Left lung (tissue), 14 donors: Measurements from ENCODE around the gene NTN4. TPM values are rescaled to one million over a fixed set of nuclear protein-coding genes. Genes with fewer than 3 reads are reported as not detected.

ENCODE experiments used
- ATAC-seq: fragments of 200-7000 bp; cut with Tn5 transposase; one replicate; pipeline ENCODE4 v1.9.1; 2020; ENCODE audit warnings: moderate library complexity
- DNase-seq, 4 donors: peaks; one replicate each; pipeline ENCODE4 v3.0.0-alpha.2; 2013 to 2020
- H3K27ac ChIP-seq, 2 donors: fragments of 200-600 bp; sonication (generic) in 1 of 2; one replicate each; pipeline versions ENCODE4 v1.5.0 to v1.8.0; 2020 to 2021
- H3K27me3 ChIP-seq, 2 donors: fragments of 200-600 bp; sonication (generic) in 1 of 2; one replicate each; pipeline versions ENCODE4 v1.5.0 to v1.8.0; 2020 to 2021
- H3K36me3 ChIP-seq, 2 donors: fragments of 200-600 bp; sonication (generic) in 1 of 2; one replicate each; pipeline versions ENCODE4 v1.5.0 to v1.8.0; 2020 to 2021
- H3K4me1 ChIP-seq, 2 donors: fragments of 200-600 bp; one replicate each; pipeline ENCODE4 v1.8.0; 2021
- H3K4me3 ChIP-seq, 2 donors: fragments of 200-600 bp; sonication (generic) in 1 of 2; one replicate each; pipeline versions ENCODE4 v1.5.0 to v1.8.0; 2020 to 2021; ENCODE audit warnings: mild to moderate bottlenecking in 1 of 2
- H3K9me3 ChIP-seq, 2 donors: fragments of 200-600 bp; sonication (generic) in 1 of 2; one replicate each; pipeline versions ENCODE4 v1.5.0 to v1.8.0; 2020 to 2021
- CTCF ChIP-seq, 2 donors: fragments of 200-600 bp; sonication (generic) in 1 of 2; IDR thresholded peaks; one replicate each; pipeline versions ENCODE4 v1.5.0 to v1.8.0; 2021; ENCODE audit warnings: antibody characterized with exemption in 2 of 2
- intact Hi-C, 2 donors: fragments of 100-400 bp; cut with DNase I; formaldehyde crosslinking; loops; one replicate each; pipeline versions ENCODE4 v1.11.2 to v1.14.2; 2022
- long read RNA-seq, 12 donors: library from polyadenylated mRNA in 2 of 12; unstranded in 2 of 12; transcript quantifications; one replicate each; pipeline ENCODE4 v2.0.0 and lab custom pipeline, GENCODE V29; 2019 to 2026
- polyA plus RNA-seq, 6 donors: library from polyadenylated mRNA; unstranded; fragments of 120-200 nt; gene quantifications; one replicate each; pipeline ENCODE4 v1.2.1, GENCODE V29; 2013; ENCODE audit not compliant: insufficient read length in 6 of 6
- total RNA-seq, 2 donors: library from RNA; stranded (reverse); fragmentation: NEBNext Ultra II Directional; extraction: Animal tissue kit (Norgen Biotek cat#: 25700); gene quantifications; one replicate each; pipeline ENCODE4 v1.2.1, GENCODE V29; 2021
- donor health status: DM: no; HTN: yes; CAD: no.
- donor health status: DM: no; HTN: no; CAD: no.

Gene NTN4
- total RNA-seq (10 to 100 TPM; 61.9 to 81.5 TPM), polyA plus RNA-seq (10 to 100 TPM; 22.6 to 48.6 (median 27.3) TPM)
- long read RNA-seq, donor 1, partial matches to known transcripts: 0 of 5 reads
- long read RNA-seq, donor 1, other reads (novel, unspliced or antisense): 0 of 5 reads
- long read RNA-seq, donor 2, partial matches to known transcripts: 0 of 3 reads
- long read RNA-seq, donor 2, other reads (novel, unspliced or antisense): 0 of 3 reads
- long read RNA-seq, donor 3, partial matches to known transcripts: 0 of 2 reads
- long read RNA-seq, donor 3, other reads (novel, unspliced or antisense): 0 of 2 reads
- long read RNA-seq, donor 4, partial matches to known transcripts: 1 of 3 reads
- long read RNA-seq, donor 4, other reads (novel, unspliced or antisense): 2 of 3 reads
- long read RNA-seq, donor 5, partial matches to known transcripts: 0 of 3 reads
- long read RNA-seq, donor 5, other reads (novel, unspliced or antisense): 0 of 3 reads
- long read RNA-seq, donor 6, partial matches to known transcripts: 0 of 4 reads
- long read RNA-seq, donor 6, other reads (novel, unspliced or antisense): 0 of 4 reads
- long read RNA-seq, donor 7, partial matches to known transcripts: 0 of 3 reads
- long read RNA-seq, donor 7, other reads (novel, unspliced or antisense): 0 of 3 reads
- long read RNA-seq, donor 8, transcript NTN4-201 (10 exons, 3,615 nt): major isoform, 8 of 9 reads
- long read RNA-seq, donor 8, partial matches to known transcripts: 0 of 9 reads
- long read RNA-seq, donor 8, other reads (novel, unspliced or antisense): 0 of 9 reads
- long read RNA-seq, donor 9: 0 reads
- long read RNA-seq, donor 10, partial matches to known transcripts: 1 of 2 reads
- long read RNA-seq, donor 10, other reads (novel, unspliced or antisense): 1 of 2 reads
- long read RNA-seq, donor 11, partial matches to known transcripts: 0 of 3 reads
- long read RNA-seq, donor 11, other reads (novel, unspliced or antisense): 0 of 3 reads
- long read RNA-seq, donor 12, transcript NTN4-201 (10 exons, 3,615 nt): major isoform, 10 of 10 reads
- long read RNA-seq, donor 12, partial matches to known transcripts: 0 of 10 reads
- long read RNA-seq, donor 12, other reads (novel, unspliced or antisense): 0 of 10 reads

GRCh38 chr12:95790033-95790916 lies at the start of gene NTN4:
NTN4 (minus strand) TSS chr12:95790764; CDS start chr12:95790309, 455 bp downstream.
- Histone ChIP-seq H3K27ac (peak within 1 kb of the TSS; percentile 70 to 76), H3K4me3 (peak within 1 kb of the TSS; percentile 54 to 61), H3K36me3 (no peaks in the 10 kb centered on the region), H3K4me1 (peaks cover 0 to 6% of the 10 kb centered on the region in 2 donors), H3K9me3 (no peaks in the 10 kb centered on the region), H3K27me3 (peaks cover 10 to 81% of the 10 kb centered on the region in 2 donors)
- ATAC-seq: peak; percentile 48
- no peak for TF ChIP-seq CTCF (IDR thresholded peaks at IDR 0.05)
- intact Hi-C loops: no loop called here
- peak; percentile 15 to 82 (median 40) for DNase-seq

- Histone ChIP-seq H3K27ac (peak overlapping the region in 1 of 2 donors; percentile 57), H3K4me1 (peaks cover 4 to 9% of the 10 kb centered on the region in 2 donors), H3K4me3 (no peak overlapping the region), H3K36me3 (no peaks in the 10 kb centered on the region), H3K9me3 (no peaks in the 10 kb centered on the region), H3K27me3 (peaks cover 0 to 13% of the 10 kb centered on the region in 2 donors)
- ATAC-seq (peak; percentile 52), DNase-seq (peak in 2 of 4 donors; percentile 41 to 52)
- intact Hi-C loops: no loop called here
- TF ChIP-seq CTCF (IDR thresholded peaks at IDR 0.05): no peak
Observed at GRCh38 chr12:95838125-95838524, 47.6 kb upstream of the NTN4 start.

- Histone ChIP-seq H3K4me1 (peaks cover 4 to 9% of the 10 kb centered on the region in 2 donors), H3K27ac (peak overlapping the region in 1 of 2 donors; percentile 57), H3K4me3 (no peak overlapping the region), H3K27me3 (peaks cover 0 to 7% of the 10 kb centered on the region in 2 donors), H3K36me3 (no peaks in the 10 kb centered on the region), H3K9me3 (no peaks in the 10 kb centered on the region)
- DNase-seq: no peak
- ATAC-seq: peak; percentile 33
- intact Hi-C loops: no loop called here
- TF ChIP-seq CTCF (IDR thresholded peaks at IDR 0.05): no peak
Observed at GRCh38 chr12:95837240-95838038, 46.9 kb upstream of the NTN4 start.

- H3K27ac ChIP-seq: peak overlapping the region; percentile 20 to 34
- no peak for TF ChIP-seq CTCF (IDR thresholded peaks at IDR 0.05)
- no peaks in the 10 kb centered on the region for H3K9me3 ChIP-seq
- H3K27me3 ChIP-seq: peaks cover 0 to 7% of the 10 kb centered on the region in 2 donors
- intact Hi-C loops: no loop called here
- no peaks in the 10 kb centered on the region for H3K36me3 ChIP-seq
- H3K4me1 ChIP-seq: peaks cover 4 to 9% of the 10 kb centered on the region in 2 donors
- H3K4me3 ChIP-seq: no peak overlapping the region
- ATAC-seq (peak; percentile 77), DNase-seq (peak in 1 of 4 donors; percentile 44)
Observed at GRCh38 chr12:95836630-95837239, 46.2 kb upstream of the NTN4 start.
